Lower leg skin (tissue), 3 donors: Measurements from ENCODE around the gene LGMN.

Experiments used
- CTCF ChIP-seq, 3 donors: fragments of 450-650 bp; IDR thresholded peaks; one replicate each; pipeline ENCODE4 v1.5.1; 2016; ENCODE audit warnings: antibody characterized with exemption in 3 of 3, mild to moderate bottlenecking in 3 of 3, moderate library complexity in 2 of 3
- POLR2A ChIP-seq, 2 donors: fragments of 450-650 bp; IDR thresholded peaks; one replicate each; pipeline ENCODE4 v1.6.1; 2016 to 2017; ENCODE audit warnings: antibody characterized with exemption in 2 of 2, mild to moderate bottlenecking in 1 of 2, moderate library complexity in 1 of 2

GRCh38 chr14:92726933-92727262 lies 21.5 kb downstream of the LGMN start:
- TF ChIP-seq POLR2A (IDR thresholded peaks at IDR 0.05) (no peak), CTCF (IDR thresholded peaks at IDR 0.05) (no peak)
